Stimulated activated CD8-positive, alpha-beta memory T cell treated with anti-CD3 and anti-CD28 coated beads, Interleukin-4, amount 100 ng/mL, for 4 hours (primary cell): ENCODE results near the gene PLPPR3.
A peak's percentile ranks its signal among the peaks of the same experiment; 100 is the strongest.

Experiments
- DNase-seq, 2 donors: peaks; one replicate each; pipeline ENCODE4 v3.0.0-alpha.2; 2020; ENCODE audit warnings: low read depth in 2 of 2, low spot score in 1 of 2

Gene PLPPR3

GRCh38 chr19:821825-822503 is at the start of gene PLPPR3:
PLPPR3 (minus strand) TSS chr19:821955; CDS start chr19:821559, 396 bp downstream.
- no peak for DNase-seq

- no peak for DNase-seq
Observed at GRCh38 chr19:870963-871401, 49.2 kb upstream of the PLPPR3 start.

- no peak for DNase-seq
Observed at GRCh38 chr19:870314-870713, 48.6 kb upstream of the PLPPR3 start.

GRCh38 chr19:869245-870177 is 47.8 kb upstream of the PLPPR3 start:
- DNase-seq, result no peak

GRCh38 chr19:868458-869244 is 46.9 kb upstream of the PLPPR3 start:
- no peak for DNase-seq

GRCh38 chr19:867855-868457 is 46.2 kb upstream of the PLPPR3 start:
- DNase-seq, result no peak

GRCh38 chr19:867301-867793 is 45.6 kb upstream of the PLPPR3 start:
- no peak for DNase-seq

- no peak for DNase-seq
Observed at GRCh38 chr19:866769-867300, 45.1 kb upstream of the PLPPR3 start.

GRCh38 chr19:863315-863620 is 41.5 kb upstream of the PLPPR3 start:
- no peak for DNase-seq

- DNase-seq, result peak; percentile 51 to 63
Observed at GRCh38 chr19:862581-863314, 41.0 kb upstream of the PLPPR3 start.

- peak in 1 of 2 donors; percentile 35 for DNase-seq
Observed at GRCh38 chr19:861756-862580, 40.2 kb upstream of the PLPPR3 start.

- DNase-seq, result no peak
Observed at GRCh38 chr19:861141-861755, 39.5 kb upstream of the PLPPR3 start.

GRCh38 chr19:858868-859843 is 37.4 kb upstream of the PLPPR3 start, which contains the start of gene CFD:
CFD (plus strand) TSS chr19:859664; CDS start chr19:859690, 26 bp downstream.
- DNase-seq, result no peak

GRCh38 chr19:858284-858683 is 36.5 kb upstream of the PLPPR3 start:
- DNase-seq, result no peak

- DNase-seq, result no peak
Observed at GRCh38 chr19:855566-856120, 33.9 kb upstream of the PLPPR3 start.

- no peak for DNase-seq
Observed at GRCh38 chr19:855142-855541, 33.4 kb upstream of the PLPPR3 start.

GRCh38 chr19:854549-854948 is 32.8 kb upstream of the PLPPR3 start:
- no peak for DNase-seq
